T-helper 1 cell (primary cell): Measurements from ENCODE around the gene NEK11.

Experiments
- DNase-seq, 5 donors: peaks; one replicate each; pipeline ENCODE4 v3.0.0-alpha.2; 2012 to 2020

Gene NEK11

DNA sequence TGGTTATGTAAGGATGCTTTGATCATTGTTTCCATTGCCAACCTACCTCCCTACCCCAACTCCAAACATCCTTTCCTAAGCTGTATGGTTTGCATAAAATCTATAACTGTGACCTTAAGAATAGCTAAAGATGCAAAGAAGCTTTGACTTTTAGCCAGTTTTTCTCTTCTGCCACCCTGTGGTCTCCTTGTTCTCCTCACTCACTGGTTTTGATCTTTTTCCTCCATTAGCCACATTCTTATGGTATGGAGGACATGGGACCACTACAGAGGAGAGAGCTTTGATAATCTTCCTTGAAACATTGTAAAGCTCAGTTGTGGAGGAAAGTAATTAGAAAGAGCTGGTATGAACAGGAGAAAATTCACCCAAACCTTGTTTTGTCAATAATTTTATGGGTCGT lies 115.9 kb downstream of the NEK11 start:
- DNase-seq: no peak

DNA sequence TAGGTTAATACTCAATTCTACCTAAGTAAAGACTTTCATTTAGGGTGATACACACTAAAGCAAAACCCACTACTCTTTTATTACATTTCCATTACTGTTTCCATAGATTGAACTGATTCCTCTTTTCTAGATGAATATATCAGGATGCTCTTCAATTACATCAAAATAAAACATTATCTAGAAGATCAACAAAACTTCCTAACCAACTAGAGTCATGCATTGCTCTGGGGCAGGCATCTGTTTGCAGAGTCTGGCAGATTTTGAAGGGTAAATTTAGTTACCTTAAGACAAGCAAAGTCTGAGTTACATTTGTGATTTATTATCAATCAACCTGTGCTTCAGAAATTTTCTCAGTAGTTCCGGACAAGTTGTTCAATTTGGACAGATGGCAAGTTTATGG lies 117.1 kb downstream of the NEK11 start:
- DNase-seq: no peak

DNA sequence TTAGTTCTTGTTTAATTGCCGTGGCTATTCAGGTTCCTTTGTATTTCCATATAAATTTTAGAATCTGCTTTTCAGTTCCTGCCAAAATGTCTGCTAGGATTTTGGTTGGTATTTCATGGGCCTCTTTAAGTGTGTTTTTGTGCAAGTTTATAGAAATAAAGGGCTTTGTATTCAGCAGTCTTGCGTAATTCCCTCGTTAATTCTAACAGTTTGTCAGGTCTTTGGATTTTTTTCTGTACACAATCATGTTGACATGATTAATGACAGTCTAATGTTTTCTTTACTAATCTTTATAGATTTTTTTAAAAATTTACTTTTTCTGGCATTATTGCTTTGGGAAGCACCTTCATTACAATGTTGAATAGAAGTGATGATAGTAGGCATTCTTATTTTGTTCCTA lies 120.9 kb downstream of the NEK11 start:
- no peak for DNase-seq

DNA sequence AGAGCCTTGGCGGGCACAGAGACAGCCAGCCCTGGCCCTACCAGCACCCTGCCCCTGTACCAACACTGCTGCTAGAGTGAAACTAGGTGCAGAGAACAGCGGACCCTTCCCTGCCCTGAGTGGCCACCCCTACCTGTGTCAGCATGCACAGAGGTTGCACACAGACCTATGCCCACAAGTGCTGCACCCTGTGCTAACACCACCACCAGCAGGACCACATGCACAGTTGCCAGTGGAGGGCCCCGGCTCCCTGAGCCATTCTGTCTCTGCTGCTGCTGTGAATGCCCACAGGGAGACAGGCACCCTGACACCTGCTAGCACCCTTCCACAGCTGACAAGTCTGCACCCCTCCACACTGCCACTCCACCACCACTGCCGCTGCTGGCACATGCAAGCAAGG lies 131.8 kb downstream of the NEK11 start:
- DNase-seq: no peak

DNA sequence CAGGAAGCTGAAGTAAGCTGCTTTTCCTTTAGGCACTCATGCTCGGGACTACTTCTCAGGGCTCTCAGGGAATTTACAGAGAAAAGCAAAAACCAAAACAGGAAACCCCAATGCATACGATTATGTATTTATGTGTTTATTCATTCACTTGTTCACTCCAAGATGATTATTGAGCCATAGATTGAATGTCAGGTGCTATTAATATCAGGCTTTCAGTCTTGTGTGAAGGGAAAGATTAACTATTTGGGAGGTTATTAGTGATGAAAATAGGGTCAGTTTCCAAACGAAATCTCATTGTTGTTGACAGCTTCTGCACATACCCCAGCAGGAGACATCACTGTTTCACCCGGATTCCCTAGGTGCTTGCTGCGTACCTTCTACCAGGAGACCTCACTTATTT lies 135.8 kb downstream of the NEK11 start:
- DNase-seq: no peak

DNA sequence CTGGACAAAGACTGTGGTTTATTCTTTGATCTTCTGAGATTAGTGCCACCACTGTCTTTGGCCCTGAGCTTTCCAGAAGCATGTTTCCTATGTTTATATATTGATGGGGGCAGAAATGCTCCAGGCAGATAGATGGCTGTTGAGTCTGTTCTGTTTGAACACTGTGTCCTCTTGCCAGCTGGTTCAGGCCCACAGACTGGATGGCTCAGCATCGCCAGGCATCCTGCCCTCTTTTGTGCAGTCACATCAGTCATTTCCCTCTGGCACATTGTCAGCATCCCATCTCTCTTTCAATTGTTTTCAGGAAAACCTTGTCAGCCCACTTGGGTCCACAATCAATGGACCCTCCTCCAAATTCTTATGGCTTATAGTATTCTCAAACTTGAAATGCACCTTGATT lies 141.2 kb downstream of the NEK11 start:
- DNase-seq: no peak

DNA sequence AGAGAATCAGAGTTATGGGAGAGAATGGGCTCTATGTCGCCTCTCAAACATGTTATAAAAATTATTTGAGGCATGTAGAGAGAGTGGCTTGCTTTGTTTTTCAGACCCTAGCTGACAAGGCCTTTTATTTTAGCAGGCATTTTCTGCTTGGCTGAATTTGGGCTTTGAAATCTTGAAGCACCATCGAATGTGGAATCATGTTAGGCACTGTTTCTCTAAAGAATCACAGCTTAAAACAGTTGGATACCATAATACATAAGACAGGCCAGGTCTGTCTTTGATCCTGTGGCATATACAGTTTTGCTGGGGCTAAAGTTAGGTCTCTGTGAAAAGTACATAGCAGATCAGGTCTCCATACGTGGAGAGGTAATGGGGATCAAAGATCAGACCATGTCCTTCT lies 142.7 kb downstream of the NEK11 start:
- no peak for DNase-seq

DNA sequence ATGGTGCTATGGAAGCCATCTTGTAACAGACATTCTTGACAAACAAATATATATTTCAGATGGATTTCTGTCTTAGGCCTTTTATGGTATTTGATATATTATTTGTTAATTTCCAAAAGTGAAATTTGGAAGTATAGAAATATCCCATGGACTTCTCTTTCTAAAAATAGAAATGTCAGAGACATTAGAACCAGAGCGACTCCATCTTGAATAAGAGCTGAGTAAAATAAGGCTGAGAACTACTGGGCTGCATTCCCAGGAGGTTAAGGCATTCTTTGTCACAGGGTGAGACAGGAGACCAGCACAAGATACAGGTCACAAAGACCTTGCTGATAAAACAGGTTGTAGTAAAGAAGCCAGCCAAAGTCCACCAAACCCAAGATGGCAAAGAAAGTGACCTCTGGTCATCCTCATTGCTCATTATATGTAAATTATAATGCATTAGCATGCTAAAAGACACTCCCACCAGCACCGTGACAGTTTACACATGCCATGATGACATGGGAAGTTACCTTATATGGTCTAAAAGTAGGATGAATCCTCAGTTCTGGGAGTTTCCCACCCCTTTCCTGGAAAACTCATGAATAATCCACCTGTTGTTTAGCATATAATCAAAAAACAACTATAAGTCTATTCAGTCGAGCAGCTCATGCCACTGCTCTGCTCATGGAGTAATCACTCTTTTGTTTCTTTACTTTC lies 146.0 kb downstream of the NEK11 start:
- no peak for DNase-seq

DNA sequence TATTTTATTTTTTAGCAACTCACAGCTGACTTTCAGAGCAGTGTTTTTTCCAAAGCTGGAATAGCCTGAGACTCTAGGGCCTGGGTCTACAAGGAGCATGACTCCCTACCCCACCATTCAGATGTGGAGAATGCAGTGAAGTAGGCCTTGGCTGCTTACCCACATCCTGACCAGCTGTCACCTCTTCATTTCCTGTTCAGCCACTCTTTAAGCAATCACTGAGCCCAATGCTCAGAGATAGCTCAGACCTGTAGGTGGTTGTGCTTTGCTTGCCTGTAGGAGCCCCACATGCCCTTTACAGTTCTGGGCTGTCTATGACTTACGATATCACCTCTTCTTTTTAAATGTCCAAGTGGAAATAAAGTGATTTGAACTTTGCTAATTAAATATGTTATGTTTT lies 148.1 kb downstream of the NEK11 start:
- DNase-seq: peak in 1 of 5 donors; percentile 65

DNA sequence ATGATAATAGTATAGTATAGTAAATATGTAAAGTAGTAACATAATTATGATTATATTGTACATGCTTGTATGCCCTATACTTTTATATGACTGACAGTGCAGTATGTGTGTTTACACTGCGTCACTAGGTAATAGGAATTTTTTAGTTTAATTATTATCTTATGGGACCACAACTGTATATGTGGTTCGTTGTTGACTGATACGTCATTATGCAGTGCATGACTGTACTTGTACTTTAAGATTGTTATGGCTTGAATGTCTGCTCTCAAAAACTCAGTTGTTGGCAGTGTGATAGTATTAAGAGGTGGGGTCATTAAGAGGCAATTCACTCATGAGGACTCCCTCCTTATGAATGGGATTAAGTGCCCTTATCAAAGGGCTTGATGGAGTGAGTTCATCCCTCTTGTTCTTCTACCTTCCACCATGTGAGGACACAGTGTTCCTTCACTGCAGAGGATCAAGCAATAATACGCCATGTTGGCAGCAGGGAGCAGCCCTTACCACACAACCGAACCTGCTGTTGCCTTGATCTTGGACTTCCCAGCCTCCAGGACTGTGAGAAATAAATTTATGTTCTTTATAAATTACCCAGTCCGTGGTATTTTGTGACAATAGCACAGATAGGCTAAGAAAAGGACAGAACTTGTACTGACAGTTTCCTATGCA lies 152.2 kb downstream of the NEK11 start:
- no peak for DNase-seq

DNA sequence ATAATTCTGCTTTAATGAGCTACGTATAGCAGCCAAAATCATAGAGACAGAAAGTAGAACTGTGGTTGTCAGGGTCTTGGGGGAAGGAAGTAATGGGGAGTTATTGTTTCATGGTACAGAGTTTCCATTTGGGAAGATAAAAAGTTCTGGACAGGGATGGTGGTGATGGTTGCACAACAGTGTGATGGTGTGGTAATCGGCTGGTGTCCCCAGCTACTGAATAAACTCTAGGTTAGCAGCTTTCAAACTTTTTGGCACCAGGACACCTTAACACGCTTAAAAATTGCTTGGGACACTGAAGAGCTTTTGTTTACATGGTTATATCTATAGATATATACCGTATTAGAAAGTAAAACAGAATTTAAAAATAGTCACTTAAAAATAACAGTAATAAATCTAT lies 166.0 kb downstream of the NEK11 start:
- DNase-seq: no peak

DNA sequence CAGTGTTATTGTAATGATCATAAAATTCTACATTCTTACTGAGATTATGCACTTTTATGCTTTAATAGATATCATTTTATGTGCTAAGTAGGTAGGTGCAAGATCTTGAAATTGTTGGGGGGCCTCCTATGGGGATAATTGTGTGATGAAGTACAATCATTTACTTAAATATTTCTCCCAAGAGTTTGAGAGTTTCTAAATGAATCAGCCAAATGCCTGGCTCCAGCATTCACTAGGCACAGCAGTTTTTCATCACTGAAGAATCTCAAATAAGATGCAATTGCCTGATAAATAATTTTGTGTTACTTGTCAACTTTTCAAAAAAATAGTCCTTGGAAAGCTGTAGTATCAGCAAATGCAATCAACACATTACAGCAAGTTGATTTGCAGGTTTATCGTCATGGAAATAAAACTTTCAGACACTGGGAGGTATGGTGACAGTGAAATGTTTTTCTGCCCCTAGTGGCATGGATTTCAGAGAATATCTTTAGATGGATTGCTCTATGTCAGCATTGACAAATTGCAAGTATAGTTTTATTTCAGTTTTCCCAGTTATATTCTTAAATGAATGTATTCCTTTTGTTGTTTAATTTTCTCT lies 167.1 kb downstream of the NEK11 start:
- no peak for DNase-seq

DNA sequence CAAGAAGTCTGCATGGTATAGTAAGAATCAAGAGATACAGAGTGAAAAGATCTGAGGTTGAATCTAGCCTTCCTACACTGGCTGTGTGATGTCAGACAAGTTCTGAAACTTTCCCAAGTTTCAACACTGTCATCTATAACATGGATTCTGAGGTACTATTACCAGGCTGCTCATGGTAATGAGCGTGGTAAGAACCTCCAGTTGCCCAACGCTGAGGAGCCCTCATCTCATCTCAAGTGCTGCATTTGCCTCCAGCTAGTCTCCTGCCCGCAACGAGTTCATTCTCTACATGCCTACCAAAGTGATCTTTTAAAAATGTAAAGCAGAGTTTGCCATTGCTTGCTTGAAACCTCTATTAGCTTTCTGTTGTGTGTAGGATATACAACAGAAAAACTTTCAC lies 168.1 kb downstream of the NEK11 start:
- no peak for DNase-seq

DNA sequence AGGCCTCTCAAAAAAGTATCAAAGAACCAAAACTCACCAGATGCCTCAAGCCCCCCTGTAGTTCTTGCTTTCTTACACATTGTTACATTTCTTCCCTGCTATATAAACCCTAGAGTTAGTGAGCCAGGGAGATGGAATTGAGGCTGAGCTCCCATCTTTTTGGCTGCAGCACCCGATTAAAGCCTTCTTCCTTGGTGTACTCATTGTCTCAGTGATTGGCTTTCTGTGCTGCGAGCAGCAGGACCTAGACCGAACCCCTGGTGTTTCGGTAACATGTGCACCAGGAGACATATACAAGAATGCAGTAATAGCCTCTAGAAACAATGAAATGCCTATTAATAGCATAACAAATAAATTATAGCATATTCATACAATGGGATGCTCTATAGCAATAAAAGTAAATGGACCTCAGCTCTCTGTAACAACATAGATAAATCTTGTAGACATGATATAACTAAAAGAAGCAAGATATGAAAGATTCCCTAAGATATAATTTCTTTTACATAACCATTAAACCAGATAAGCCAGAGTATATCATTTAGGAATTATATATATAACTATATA lies 174.0 kb downstream of the NEK11 start:
- no peak for DNase-seq

DNA sequence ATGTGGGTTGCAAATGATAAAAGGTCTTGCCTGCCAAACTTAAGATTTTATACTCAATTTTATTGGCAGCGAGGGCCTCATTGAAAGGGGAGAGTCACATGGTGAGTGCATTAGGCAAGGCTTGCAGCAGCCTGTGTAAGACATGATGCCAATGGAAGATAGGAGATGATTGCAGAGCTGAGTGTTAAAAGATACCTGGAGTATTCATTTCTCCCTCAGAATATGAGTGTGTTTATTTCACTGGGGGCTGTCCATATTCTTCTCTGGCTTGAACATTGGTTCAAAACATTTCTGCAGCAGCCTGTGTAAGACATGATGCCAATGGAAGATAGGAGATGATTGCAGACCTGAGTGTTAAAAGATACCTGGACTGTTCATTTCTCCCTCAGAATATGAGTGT lies 189.7 kb downstream of the NEK11 start:
- DNase-seq: no peak

DNA sequence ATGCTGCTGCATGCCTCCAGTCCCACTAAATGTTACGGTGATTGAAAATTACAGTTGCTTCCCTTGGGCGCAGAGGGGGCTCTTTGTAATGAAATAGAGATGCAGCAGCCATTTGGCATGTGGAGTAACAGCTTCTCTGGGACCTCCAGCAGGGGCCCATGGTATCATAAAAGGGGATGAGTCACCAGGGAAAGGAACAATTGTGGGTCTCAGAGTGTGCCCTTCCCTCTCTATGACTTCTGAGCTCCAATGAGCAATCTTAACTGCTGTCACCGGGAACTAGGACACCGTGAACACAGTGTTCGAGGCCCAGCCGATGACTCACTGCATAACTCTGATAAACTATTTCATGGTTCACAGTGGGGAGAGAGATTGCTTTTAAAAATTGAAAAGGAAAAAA lies 190.1 kb downstream of the NEK11 start:
- no peak for DNase-seq

DNA sequence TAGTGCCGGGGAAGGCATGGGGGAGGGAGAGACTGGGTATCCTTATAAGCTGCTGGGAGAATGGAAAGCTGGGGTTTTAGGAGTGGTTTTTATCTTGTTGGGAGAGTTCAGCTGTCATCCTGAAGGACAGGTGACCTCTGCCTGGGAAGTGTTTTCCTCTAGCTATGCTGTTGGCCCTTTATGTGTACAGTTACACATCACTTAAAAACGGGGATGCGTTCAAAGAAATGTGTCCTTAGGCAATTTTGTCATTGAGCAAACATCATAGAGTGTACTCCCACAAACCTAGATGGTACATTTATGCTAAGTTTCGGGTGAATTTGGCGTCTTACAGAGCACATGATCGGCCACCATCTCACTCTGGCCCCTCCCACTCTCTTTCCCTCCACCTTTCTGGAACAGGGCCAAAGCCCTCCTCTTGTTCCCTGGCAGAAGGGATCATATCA lies 190.6 kb downstream of the NEK11 start:
- DNase-seq: no peak

DNA sequence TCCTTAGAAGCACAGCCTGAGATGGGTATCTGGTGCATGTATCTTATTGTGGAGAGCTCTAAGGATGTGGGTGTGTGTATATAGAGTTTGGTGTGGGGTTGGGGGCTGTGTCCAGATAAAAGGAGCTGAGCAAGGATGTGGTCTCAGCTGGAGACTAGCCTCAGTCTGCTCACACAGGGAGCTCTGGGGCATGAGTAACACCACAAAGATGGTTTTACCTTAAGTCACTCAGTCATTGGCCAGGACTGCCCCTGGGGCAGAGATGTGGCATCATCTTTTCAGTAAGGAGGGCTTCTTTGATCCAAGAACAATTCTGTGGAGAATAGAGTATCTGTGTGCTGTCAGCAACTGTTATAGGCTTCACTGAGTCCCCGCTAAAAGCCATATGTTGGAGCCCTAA lies 191.5 kb downstream of the NEK11 start:
- DNase-seq: no peak

DNA sequence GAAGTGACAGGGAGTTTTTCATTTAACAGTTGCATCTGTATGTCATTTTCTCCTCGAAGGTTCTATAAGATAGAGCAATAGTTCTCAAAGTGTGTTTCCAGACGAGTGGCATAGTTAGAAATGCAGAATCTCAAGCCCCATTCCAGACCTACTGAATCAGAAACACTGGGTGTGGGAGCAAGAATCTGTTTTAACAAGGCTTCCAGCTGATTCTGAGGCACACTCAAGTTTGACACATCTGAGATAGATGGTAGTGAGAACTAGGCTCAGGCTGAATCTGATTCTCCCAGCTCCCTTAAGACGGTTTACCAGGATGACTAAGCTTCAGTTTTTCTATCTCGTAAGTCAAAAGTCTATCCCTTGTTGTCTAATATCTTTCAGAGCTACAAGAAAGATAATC lies 195.1 kb downstream of the NEK11 start:
- no peak for DNase-seq

DNA sequence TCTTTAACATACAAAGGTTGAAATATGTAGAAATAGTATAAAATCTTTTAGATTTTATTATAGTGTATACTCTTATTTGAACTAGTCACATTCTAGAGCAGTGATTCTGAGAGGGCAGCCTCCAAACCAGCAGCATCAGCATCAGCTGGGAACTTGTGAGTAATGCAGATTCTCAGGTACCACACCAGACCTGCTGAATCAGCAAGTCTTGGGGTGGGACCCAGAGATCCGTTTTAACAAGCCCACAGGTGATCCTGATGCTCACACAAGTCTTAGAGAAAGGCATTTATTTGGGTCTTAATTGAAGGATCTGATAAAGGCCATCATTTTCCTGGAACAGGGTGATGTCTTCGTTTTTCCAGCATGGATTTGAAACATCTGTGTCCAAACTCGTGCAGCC lies 195.9 kb downstream of the NEK11 start:
- DNase-seq: no peak

DNA sequence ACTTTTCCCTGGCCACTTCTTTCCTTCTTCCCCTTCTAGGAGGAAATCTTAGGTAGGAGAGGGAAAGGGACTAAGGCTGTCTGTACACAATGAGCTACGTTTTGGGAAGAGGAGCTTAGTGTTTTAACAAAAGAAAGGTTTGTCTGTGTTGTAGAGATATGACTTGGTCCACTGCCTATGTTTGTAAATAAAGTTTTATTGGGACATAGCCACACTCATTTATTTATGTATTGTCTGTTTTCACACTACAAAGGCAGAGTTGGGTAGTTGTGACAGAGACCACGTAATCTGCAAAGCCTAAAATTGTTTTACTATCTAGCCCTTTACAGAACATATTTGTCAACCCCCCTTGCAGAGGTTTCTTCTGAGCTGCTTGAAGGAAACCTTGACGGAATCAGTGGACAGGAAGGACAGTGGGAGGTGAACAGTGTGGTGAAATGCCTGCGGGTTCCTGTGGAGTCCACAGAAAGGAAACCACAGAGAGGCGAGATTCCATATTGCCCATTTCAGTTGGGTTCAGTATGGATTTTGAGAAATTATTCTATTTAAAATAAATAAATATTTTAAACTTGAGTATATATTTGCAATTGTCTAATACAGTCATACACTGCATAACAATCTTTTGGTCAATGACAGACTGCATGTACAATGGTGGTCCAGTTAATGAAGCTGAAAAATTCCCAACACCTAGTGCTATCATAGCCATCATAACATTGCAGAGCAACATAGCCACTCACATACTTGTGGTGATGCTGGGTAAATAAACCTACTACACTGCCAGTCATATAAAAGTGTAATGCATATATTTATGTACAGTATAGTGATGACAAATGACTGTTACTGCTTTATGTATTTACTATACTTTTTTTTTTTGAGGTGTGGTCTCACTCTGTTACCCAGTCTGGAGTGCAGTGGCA lies 197.0 kb downstream of the NEK11 start:
- DNase-seq: no peak

DNA sequence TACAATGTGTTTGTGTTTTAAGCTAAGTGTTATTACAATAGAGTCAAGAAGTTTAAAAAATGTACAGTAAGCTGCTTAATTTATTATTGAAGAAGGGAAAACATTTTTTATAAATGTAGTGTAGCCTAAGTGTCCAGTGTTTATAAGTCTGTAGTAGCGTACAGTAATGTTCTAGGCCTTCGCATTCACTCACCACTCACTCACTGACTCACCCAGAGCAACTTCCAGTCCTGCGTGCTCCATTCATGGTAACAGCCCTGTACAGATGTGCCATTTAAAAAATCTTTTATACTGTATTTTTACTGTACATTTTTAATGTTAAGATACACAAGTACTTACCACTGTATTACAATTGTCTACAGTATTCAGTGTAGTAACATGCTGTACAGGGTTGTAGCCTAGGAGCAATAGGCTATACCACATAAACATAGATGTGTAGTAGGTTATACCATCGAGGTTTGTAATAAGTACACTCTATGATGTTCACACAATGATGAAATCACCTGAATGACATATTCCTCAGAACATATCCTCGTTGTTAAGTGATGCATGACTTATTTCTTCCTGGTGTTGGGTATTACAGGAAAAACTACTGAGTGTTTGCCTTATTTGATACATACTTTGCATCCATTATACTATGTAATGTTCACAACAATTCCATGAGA lies 198.3 kb downstream of the NEK11 start:
- DNase-seq: no peak
